Prostate gland (tissue), 2 donors: ENCODE measurements around the gene MICAL3. TPM values are rescaled to one million over a fixed set of nuclear protein-coding genes. Genes with fewer than 3 reads are reported as not detected.

Source experiments
- DNase-seq: peaks from one replicate; pipeline ENCODE4 v3.0.0-alpha.2; 2019; ENCODE audit warnings: low spot score
- H3K27ac ChIP-seq, 2 donors: fragments of 200-600 bp; sonication (generic); 2 replicates each; pipeline ENCODE4 v1.5.1; 2017 to 2019
- H3K27me3 ChIP-seq: fragments of 200-600 bp; sonication (generic); replicated peaks from 2 replicates; pipeline ENCODE4 v1.5.1; 2019; ENCODE audit not compliant: insufficient read depth
- H3K36me3 ChIP-seq, 2 donors: fragments of 200-600 bp; sonication (generic); 1 replicate in 1 of 2; 2 replicates in 1 of 2; pipeline versions ENCODE4 v1.5.1 to v1.8.1; 2017 to 2019
- H3K4me1 ChIP-seq: fragments of 200-600 bp; sonication (generic); replicated peaks from 2 replicates; pipeline ENCODE4 v1.5.1; 2019
- H3K4me3 ChIP-seq, 2 donors: fragments of 200-600 bp; sonication (generic); 2 replicates each; pipeline ENCODE4 v1.5.1; 2017 to 2019
- H3K9me3 ChIP-seq: fragments of 200-600 bp; sonication (generic); 2 replicates; pipeline ENCODE4 v1.5.1; 2017
- CTCF ChIP-seq, 4 experiments: fragments of 200-600 bp in 2 of 4; fragments of 450-650 bp in 2 of 4; sonication (generic) in 2 of 4; IDR thresholded peaks; 1 replicate in 3 of 4; 2 replicates in 1 of 4; pipeline ENCODE4 v1.5.1; 2016 to 2019; ENCODE audit warnings: antibody characterized with exemption in 4 of 4, mild to moderate bottlenecking in 2 of 4, moderate library complexity in 2 of 4
- POLR2A ChIP-seq: fragments of 450-650 bp; IDR thresholded peaks from one replicate; pipeline ENCODE4 v1.6.1; 2016; ENCODE audit warnings: antibody characterized with exemption, mild to moderate bottlenecking
- POLR2AphosphoS5 ChIP-seq: sonication (generic); formaldehyde crosslinking; IDR thresholded peaks from one replicate; pipeline ENCODE4 v1.6.1; 2017; ENCODE audit warnings: antibody characterized with exemption
- WGBS: methylation state at CpG from one replicate; pipeline ENCODE4 v1.1.5; 2018; 5-methylcytosine and 5-hydroxymethylcytosine counted together
- intact Hi-C: fragments of 100-400 bp; cut with DNase I; formaldehyde crosslinking; loops from one replicate; pipeline ENCODE4 v1.14.2; 2022
- total RNA-seq, 2 donors: library from RNA; depleted of rRNA; stranded (reverse); fragments of >200 nt; gene quantifications; one replicate each; pipeline ENCODE4 v1.1.0, GENCODE V29; 2016

The MICAL3 gene
- total RNA-seq, 2 donors from 2014 or later = 58.6 to 78.7 TPM

DNA sequence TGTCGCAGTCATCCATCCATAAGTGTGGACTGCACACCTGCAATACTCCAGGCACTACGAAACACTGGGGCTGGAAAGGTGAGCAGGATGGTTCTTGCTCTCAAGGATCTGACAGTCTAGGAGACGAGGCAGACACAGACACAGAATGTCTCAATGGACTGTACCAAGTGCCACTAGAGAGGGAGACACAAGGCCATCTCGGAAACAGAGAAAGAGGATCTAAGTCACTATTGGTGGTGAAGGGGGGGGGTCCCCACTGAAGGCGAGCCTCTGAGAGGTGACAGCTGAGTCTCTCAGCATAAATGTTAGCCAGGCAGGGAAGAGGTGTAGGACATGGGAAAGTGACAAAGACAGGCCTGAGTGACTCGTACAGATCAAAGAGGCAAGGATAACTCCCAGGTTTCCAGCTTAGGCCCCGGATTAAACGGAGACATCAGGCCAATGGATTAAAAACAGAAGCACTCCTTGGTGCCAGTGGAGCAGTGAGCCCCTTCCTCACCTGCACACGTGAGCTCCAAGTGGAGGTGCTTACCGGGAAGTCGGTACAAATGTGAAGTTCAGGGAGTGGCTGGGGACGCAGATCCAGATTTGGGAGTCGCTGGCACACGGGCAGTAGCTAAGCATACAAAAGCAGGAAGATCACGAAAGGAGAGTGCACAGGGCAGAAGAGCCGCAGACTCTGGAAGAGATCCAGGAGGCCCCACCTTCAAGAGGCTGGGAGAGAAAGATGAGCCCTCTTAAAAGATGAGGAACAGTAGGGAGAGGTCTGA lies 117.2 kb downstream of the MICAL3 start:
- 59% methylated on average over 16 of the region's 16 CpGs for WGBS
- intact Hi-C loops = loop anchor here (5.0 kb wide), 2 partner anchors 75 to 170 kb away; partner anchors contain the start of gene PEX26
- H3K4me3 ChIP-seq = no peak overlapping the region
- H3K9me3 ChIP-seq = no peaks in the 10 kb centered on the region
- no peaks in the 10 kb centered on the region for H3K27me3 ChIP-seq
- no peak overlapping the region for H3K27ac ChIP-seq
- no peak for TF ChIP-seq CTCF (IDR thresholded peaks at IDR 0.05)
- no peak for TF ChIP-seq POLR2AphosphoS5
- TF ChIP-seq POLR2A = no peak
- DNase-seq = no peak
- H3K36me3 ChIP-seq = peaks cover 0 to 5% of the 10 kb centered on the region in 2 donors
- H3K4me1 ChIP-seq = peaks cover 15% of the 10 kb centered on the region

DNA sequence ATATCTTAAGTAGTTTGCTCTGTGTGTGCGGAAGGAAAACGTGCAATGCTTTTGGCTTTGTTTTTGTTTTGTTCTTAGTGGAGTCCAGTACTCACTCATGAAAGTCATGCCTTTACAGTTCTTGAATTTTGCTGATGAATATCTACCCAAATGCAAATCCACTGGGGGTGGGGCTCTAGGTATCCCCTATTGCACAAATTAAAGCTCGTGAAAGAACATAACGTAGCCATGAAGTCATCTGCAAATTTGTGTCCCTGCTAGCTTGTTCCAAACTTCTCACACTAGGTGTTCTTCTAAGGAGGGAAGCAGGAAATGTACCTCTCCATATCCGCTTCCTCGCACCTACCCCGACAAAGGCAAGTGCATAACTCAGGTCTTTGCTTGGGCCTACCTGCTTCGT lies 118.9 kb downstream of the MICAL3 start:
- no peak overlapping the region for H3K27ac ChIP-seq
- no peaks in the 10 kb centered on the region for H3K27me3 ChIP-seq
- H3K36me3 ChIP-seq = peaks cover 0 to 5% of the 10 kb centered on the region in 2 donors
- TF ChIP-seq POLR2AphosphoS5 = no peak
- no peak for TF ChIP-seq CTCF (IDR thresholded peaks at IDR 0.05)
- TF ChIP-seq POLR2A = no peak
- DNase-seq = no peak
- intact Hi-C loops = loop anchor here (5.0 kb wide), 2 partner anchors 73 to 172 kb away; partner anchors contain the start of gene PEX26
- WGBS = 93% methylated on average over 8 of the region's 8 CpGs
- no peaks in the 10 kb centered on the region for H3K9me3 ChIP-seq
- peaks cover 10% of the 10 kb centered on the region for H3K4me1 ChIP-seq
- no peak overlapping the region for H3K4me3 ChIP-seq

DNA sequence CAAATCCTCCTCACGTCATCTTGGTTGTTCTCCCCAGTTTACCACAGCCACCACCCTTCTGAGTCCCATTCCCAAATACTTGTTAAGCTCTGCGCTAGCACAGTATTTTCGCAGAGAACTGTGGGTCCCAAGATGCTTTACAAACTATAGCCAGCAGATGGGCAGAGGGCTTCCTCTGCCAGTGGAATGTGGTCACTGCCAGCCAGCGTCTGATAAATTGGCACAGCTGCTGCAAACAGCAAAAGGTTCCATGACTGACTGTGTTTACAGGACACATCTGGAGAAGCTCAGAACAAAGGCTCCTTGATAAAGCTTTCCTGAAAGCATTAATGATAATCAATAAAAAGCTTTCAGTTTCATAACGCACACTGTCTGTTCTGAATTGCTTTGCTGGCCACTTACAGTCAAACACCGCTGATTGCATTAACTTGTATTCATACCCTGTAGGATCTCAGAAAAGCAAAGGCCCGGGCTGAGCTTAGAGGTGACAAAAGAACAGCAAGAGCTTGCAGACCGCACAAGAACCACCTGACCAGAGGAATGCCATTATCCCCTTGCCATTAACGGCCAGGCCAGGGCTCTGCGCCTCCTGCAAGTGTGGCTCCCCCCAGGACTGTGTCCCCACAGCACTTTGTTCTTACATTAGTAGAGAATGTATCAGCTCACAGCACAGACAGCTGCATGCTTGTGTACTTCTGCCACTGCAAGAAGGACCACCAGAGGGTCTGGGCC lies 120.6 kb downstream of the MICAL3 start:
- TF ChIP-seq POLR2AphosphoS5 = no peak
- TF ChIP-seq POLR2A = no peak
- no peak for TF ChIP-seq CTCF (IDR thresholded peaks at IDR 0.05)
- H3K36me3 ChIP-seq = peaks cover 0 to 5% of the 10 kb centered on the region in 2 donors
- WGBS = 57% methylated on average over 10 of the region's 10 CpGs
- no peaks in the 10 kb centered on the region for H3K9me3 ChIP-seq
- no peaks in the 10 kb centered on the region for H3K27me3 ChIP-seq
- H3K27ac ChIP-seq = peak overlapping the region in 1 of 2 donors; percentile 2
- no peak overlapping the region for H3K4me3 ChIP-seq
- intact Hi-C loops = no loop called here
- H3K4me1 ChIP-seq = peaks cover 8% of the 10 kb centered on the region
- no peak for DNase-seq

DNA sequence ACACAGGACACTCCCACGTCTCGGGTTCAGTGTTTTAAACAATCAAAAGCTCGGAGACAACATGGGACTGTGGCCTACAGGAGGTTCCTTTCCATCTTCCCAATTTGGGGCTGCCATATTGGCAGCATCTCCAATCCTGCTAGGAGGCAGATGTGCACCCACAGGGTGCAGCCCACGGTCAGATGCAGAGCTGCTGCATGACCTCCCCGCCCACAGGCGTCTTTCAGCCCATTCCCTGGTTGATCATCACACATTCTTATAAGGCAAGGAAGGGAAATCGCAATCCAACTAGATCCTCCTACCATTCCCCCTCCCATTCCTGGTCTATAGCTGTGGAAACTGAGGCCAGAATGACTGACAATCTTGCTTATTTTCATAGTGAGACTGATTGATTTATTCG lies 121.4 kb downstream of the MICAL3 start:
- peaks cover 8% of the 10 kb centered on the region for H3K4me1 ChIP-seq
- no peak for DNase-seq
- no peaks in the 10 kb centered on the region for H3K9me3 ChIP-seq
- intact Hi-C loops = no loop called here
- TF ChIP-seq POLR2A = no peak
- no peak for TF ChIP-seq POLR2AphosphoS5
- TF ChIP-seq CTCF (IDR thresholded peaks at IDR 0.05) = no peak
- H3K36me3 ChIP-seq = peaks cover 0 to 5% of the 10 kb centered on the region in 2 donors
- H3K27ac ChIP-seq = no peak overlapping the region
- no peaks in the 10 kb centered on the region for H3K27me3 ChIP-seq
- H3K4me3 ChIP-seq = no peak overlapping the region
- 94% methylated on average over 8 of the region's 8 CpGs for WGBS
